ENCODE measurements around the gene KIF21B.
"Not testable (repeated sequence)": the region's sequence is repeated elsewhere in the genome, so short reads cannot be mapped to it uniquely, and the experiment has no call there.

Gene KIF21B

DNA sequence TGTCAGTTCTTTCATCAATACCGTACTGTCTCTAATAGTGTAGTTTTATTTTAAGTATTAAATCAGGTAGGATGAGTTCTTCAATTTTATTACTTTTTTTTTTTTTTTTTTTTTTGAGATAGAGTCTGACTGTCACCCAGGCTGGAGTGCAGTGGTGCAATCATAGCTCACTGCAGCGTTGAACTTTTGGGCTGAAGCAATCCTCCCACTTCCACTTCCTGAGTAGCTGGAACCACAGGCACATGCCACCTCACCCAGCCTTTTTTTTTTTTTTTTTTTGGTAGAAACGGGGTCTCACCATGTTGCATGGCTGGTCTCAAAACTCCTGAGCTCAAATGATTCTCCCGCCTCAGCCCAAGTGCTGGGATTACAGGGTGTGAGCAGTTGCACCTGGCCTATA is 84.6 kb downstream of the KIF21B start:
- Histone ChIP-seq H2BK5ac (ENCODE audit: low read depth, low read length, poor library complexity, severe bottlenecking) (no peak overlapping the region), H3K4me3 (ENCODE audit: insufficient read depth in 1 of 2, low read depth in 1 of 2, low read length in 2 of 2) (no peak overlapping the region), H3K4ac (ENCODE audit: low read depth in 1 of 2, low read length in 2 of 2) (no peak overlapping the region), H2AFZ (ENCODE audit: low read depth, low read length) (no peak overlapping the region), H3K9me3 (ENCODE audit: control insufficient read depth, low read length) (peaks cover 9% of the 10 kb centered on the region), H3K4me2 (ENCODE audit: low read length, poor library complexity, severe bottlenecking) (no peak overlapping the region), H3K79me1 (replicated peaks; ENCODE audit: low read length, poor library complexity, severe bottlenecking) (no peaks in the 10 kb centered on the region), H3K9ac (ENCODE audit: low read length) (no peak overlapping the region), H2AK5ac (ENCODE audit: low read length, severe bottlenecking) (no peak overlapping the region), H4K91ac (ENCODE audit: low read length) (no peak overlapping the region), H3K27me3 (ENCODE audit: control insufficient read depth in 1 of 2, insufficient read depth in 1 of 2, low read length in 2 of 2) (peaks cover 0 to 12% of the 10 kb centered on the region in 2 experiments), H3K36me3 (ENCODE audit: control insufficient read depth in 1 of 2, insufficient read depth in 2 of 2, low read depth in 1 of 2, low read length in 2 of 2) (no peaks in the 10 kb centered on the region), H3K18ac (ENCODE audit: low read depth in 1 of 2, low read length in 2 of 2) (no peak overlapping the region), H2BK120ac (ENCODE audit: low read depth, low read length) (no peak overlapping the region), H3K14ac (ENCODE audit: low read length in 2 of 2) (no peak overlapping the region), H4K8ac (ENCODE audit: low read length) (no peak overlapping the region), H3K4me1 (ENCODE audit: control insufficient read depth, insufficient read depth, low read depth, low read length) (no peaks in the 10 kb centered on the region), H3K27ac (ENCODE audit: low read length, poor library complexity, severe bottlenecking) (no peak overlapping the region), H2BK12ac (ENCODE audit: low read length in 2 of 2) (no peak overlapping the region), H2BK15ac (ENCODE audit: low read depth, poor library complexity, severe bottlenecking) (no peak overlapping the region), H3K23ac (ENCODE audit: low read length in 2 of 2) (no peak overlapping the region)
- no peak for DNase-seq
- WGBS, result 0% methylated on average over 1 of the region's 4 CpGs

DNA sequence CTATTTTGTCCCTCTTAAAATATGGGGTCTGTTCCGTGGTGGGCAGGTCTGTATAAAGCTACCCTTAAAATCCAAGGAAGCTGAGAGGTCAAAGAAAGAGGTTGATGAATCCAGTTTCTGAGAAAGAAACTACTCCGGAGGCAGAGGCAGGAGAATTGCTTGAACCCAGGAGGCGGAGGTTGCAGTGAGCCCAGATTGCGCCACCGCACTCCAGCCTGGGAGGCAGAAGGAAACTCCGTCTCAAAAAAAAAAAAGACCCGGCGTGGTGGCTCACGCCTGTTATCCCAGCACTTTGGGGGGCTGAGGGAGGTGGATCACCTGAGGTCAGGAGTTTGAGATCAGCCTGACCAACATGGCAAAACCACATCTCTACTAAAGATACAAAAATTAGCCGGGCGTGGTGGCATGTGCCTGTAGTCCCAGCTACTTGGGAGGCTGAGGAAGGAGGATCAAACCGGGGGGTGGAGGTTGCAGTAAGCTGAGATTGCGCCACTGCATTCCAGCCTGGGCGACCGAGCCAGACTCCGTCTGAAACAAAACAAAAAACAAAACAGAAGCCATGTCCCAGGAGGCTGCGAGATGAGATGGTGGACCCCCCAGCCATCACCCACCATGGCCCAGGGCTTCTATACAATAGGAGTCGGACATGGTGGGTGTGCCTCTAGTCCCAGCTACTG is 88.1 kb downstream of the KIF21B start:
- not testable (repeated sequence) for H3K4me2 ChIP-seq (ENCODE audit: low read length, poor library complexity, severe bottlenecking); H3K4me3 ChIP-seq (ENCODE audit: insufficient read depth in 1 of 2, low read depth in 1 of 2, low read length in 2 of 2); H2BK12ac ChIP-seq (ENCODE audit: low read length in 2 of 2); H2BK120ac ChIP-seq (ENCODE audit: low read depth, low read length); H4K8ac ChIP-seq (ENCODE audit: low read length); H3K9ac ChIP-seq (ENCODE audit: low read length); H2BK15ac ChIP-seq (ENCODE audit: low read depth, poor library complexity, severe bottlenecking); H3K27ac ChIP-seq (ENCODE audit: low read length, poor library complexity, severe bottlenecking); H3K23ac ChIP-seq (ENCODE audit: low read length in 2 of 2); H3K14ac ChIP-seq (ENCODE audit: low read length in 2 of 2); H2BK5ac ChIP-seq (ENCODE audit: low read depth, low read length, poor library complexity, severe bottlenecking); H2AK5ac ChIP-seq (ENCODE audit: low read length, severe bottlenecking); H4K91ac ChIP-seq (ENCODE audit: low read length); H3K79me1 ChIP-seq (replicated peaks; ENCODE audit: low read length, poor library complexity, severe bottlenecking); H3K18ac ChIP-seq (ENCODE audit: low read depth in 1 of 2, low read length in 2 of 2); H2AFZ ChIP-seq (ENCODE audit: low read depth, low read length); H3K4me1 ChIP-seq (ENCODE audit: control insufficient read depth, insufficient read depth, low read depth, low read length); DNase-seq; H3K36me3 ChIP-seq (ENCODE audit: control insufficient read depth in 1 of 2, insufficient read depth in 2 of 2, low read depth in 1 of 2, low read length in 2 of 2); H3K4ac ChIP-seq (ENCODE audit: low read depth in 1 of 2, low read length in 2 of 2)
- Histone ChIP-seq H3K27me3 (ENCODE audit: control insufficient read depth in 1 of 2, insufficient read depth in 1 of 2, low read length in 2 of 2) (peaks cover 0 to 27% of the 10 kb centered on the region in 2 experiments), H3K9me3 (ENCODE audit: control insufficient read depth, low read length) (peaks cover 16% of the 10 kb centered on the region)
- 95% methylated on average over 14 of the region's 18 CpGs for WGBS

DNA sequence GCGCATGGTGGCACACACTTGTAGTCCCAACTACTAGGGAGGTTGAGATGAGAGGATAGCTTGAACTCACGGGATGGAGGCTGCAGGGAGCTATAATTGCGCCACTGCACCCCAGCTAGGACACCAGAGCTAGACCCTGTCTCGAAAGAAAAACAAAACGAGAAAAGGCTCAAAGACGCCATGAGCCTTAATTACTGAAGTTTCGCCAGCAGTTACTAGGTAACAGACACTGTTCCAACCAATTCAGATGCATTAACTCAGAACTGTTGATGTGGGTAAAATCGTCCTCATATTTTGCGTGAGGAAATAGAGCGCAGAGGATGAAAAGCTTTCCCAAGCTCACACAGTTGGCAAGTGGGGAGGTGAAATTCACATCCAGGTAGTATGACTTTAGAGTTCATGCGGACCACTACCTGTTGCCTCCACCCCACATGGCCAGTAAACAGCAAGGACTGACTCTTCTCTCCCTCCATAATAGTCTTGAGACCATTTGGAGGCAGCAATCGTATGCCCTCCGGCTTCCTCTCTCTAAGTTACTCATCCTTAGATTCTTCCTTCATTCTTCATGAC is 88.8 kb downstream of the KIF21B start:
- Histone ChIP-seq H2BK5ac (ENCODE audit: low read depth, low read length, poor library complexity, severe bottlenecking) (no peak overlapping the region), H2BK120ac (ENCODE audit: low read depth, low read length) (no peak overlapping the region), H4K8ac (ENCODE audit: low read length) (no peak overlapping the region), H3K23ac (ENCODE audit: low read length in 2 of 2) (no peak overlapping the region), H3K27me3 (ENCODE audit: control insufficient read depth in 1 of 2, insufficient read depth in 1 of 2, low read length in 2 of 2) (peaks cover 0 to 31% of the 10 kb centered on the region in 2 experiments), H3K9ac (ENCODE audit: low read length) (no peak overlapping the region), H3K18ac (ENCODE audit: low read depth in 1 of 2, low read length in 2 of 2) (no peak overlapping the region), H3K14ac (ENCODE audit: low read length in 2 of 2) (no peak overlapping the region), H2AK5ac (ENCODE audit: low read length, severe bottlenecking) (no peak overlapping the region), H3K4me1 (ENCODE audit: control insufficient read depth, insufficient read depth, low read depth, low read length) (no peaks in the 10 kb centered on the region), H3K4me3 (ENCODE audit: insufficient read depth in 1 of 2, low read depth in 1 of 2, low read length in 2 of 2) (no peak overlapping the region), H3K9me3 (ENCODE audit: control insufficient read depth, low read length) (peaks cover 14% of the 10 kb centered on the region), H3K4me2 (ENCODE audit: low read length, poor library complexity, severe bottlenecking) (no peak overlapping the region), H3K27ac (ENCODE audit: low read length, poor library complexity, severe bottlenecking) (no peak overlapping the region), H4K91ac (ENCODE audit: low read length) (peak overlapping the region; percentile 56), H3K4ac (ENCODE audit: low read depth in 1 of 2, low read length in 2 of 2) (no peak overlapping the region), H2BK12ac (ENCODE audit: low read length in 2 of 2) (no peak overlapping the region), H3K36me3 (ENCODE audit: control insufficient read depth in 1 of 2, insufficient read depth in 2 of 2, low read depth in 1 of 2, low read length in 2 of 2) (no peaks in the 10 kb centered on the region), H2AFZ (ENCODE audit: low read depth, low read length) (no peak overlapping the region), H2BK15ac (ENCODE audit: low read depth, poor library complexity, severe bottlenecking) (no peak overlapping the region), H3K79me1 (replicated peaks; ENCODE audit: low read length, poor library complexity, severe bottlenecking) (no peaks in the 10 kb centered on the region)
- no peak for DNase-seq
- WGBS, result 87% methylated on average over 13 of the region's 13 CpGs

DNA sequence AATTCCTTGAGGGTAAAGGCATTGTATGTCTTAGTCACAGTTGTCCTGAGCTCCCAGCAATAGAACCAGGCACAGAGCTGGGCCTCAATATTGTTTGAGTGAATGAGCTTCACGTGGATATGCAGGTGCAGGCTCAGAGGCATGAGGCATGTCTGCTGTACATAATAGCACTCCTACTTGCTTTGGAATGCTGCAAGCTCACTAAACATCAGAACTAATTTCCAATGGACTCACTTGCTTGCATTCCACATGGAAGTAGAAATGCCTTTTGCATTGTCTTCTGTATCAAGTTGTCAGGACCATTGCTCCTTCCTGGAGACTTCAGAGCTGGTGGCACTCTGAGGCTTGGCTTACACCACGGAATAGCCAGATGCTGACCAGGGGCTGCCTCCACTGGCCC is 91.7 kb downstream of the KIF21B start:
- H3K4me3 ChIP-seq (ENCODE audit: insufficient read depth in 1 of 2, low read depth in 1 of 2, low read length in 2 of 2), result no peak overlapping the region
- H2BK12ac ChIP-seq (ENCODE audit: low read length in 2 of 2), result no peak overlapping the region
- H3K27ac ChIP-seq (ENCODE audit: low read length, poor library complexity, severe bottlenecking), result no peak overlapping the region
- H3K23ac ChIP-seq (ENCODE audit: low read length in 2 of 2), result no peak overlapping the region
- 76% methylated on average over 2 of the region's 2 CpGs for WGBS
- no peak overlapping the region for H3K4ac ChIP-seq (ENCODE audit: low read depth in 1 of 2, low read length in 2 of 2)
- no peak overlapping the region for H3K4me2 ChIP-seq (ENCODE audit: low read length, poor library complexity, severe bottlenecking)
- H3K9me3 ChIP-seq (ENCODE audit: control insufficient read depth, low read length), result peaks cover 14% of the 10 kb centered on the region
- no peaks in the 10 kb centered on the region for H3K79me1 ChIP-seq (replicated peaks; ENCODE audit: low read length, poor library complexity, severe bottlenecking)
- H3K18ac ChIP-seq (ENCODE audit: low read depth in 1 of 2, low read length in 2 of 2), result no peak overlapping the region
- H2BK120ac ChIP-seq (ENCODE audit: low read depth, low read length), result no peak overlapping the region
- no peak overlapping the region for H2AFZ ChIP-seq (ENCODE audit: low read depth, low read length)
- no peaks in the 10 kb centered on the region for H3K36me3 ChIP-seq (ENCODE audit: control insufficient read depth in 1 of 2, insufficient read depth in 2 of 2, low read depth in 1 of 2, low read length in 2 of 2)
- no peak overlapping the region for H3K14ac ChIP-seq (ENCODE audit: low read length in 2 of 2)
- H2BK15ac ChIP-seq (ENCODE audit: low read depth, poor library complexity, severe bottlenecking), result no peak overlapping the region
- no peak overlapping the region for H4K91ac ChIP-seq (ENCODE audit: low read length)
- no peak overlapping the region for H4K8ac ChIP-seq (ENCODE audit: low read length)
- no peak overlapping the region for H2BK5ac ChIP-seq (ENCODE audit: low read depth, low read length, poor library complexity, severe bottlenecking)
- H3K27me3 ChIP-seq (ENCODE audit: control insufficient read depth in 1 of 2, insufficient read depth in 1 of 2, low read length in 2 of 2), result peaks cover 0 to 55% of the 10 kb centered on the region in 2 experiments
- no peaks in the 10 kb centered on the region for H3K4me1 ChIP-seq (ENCODE audit: control insufficient read depth, insufficient read depth, low read depth, low read length)
- no peak overlapping the region for H3K9ac ChIP-seq (ENCODE audit: low read length)
- H2AK5ac ChIP-seq (ENCODE audit: low read length, severe bottlenecking), result no peak overlapping the region
- DNase-seq, result no peak
